ENCODE results near the gene CCDC112. TPM values are rescaled to one million over a fixed set of nuclear protein-coding genes. Genes with fewer than 3 reads are reported as not detected.

Gene CCDC112
- total RNA-seq, 4 donors from 2014 or later: 6.1 to 19.9 (median 11.9) TPM

GRCh38 chr5:115338851-115339250 lies 42.4 kb upstream of the CCDC112 start:
- ATAC-seq: no peak
- 73 to 85% methylated on average over 3 of the region's 3 CpGs for WGBS, 2 donors (ENCODE audit: low coverage in 1 of 2)

GRCh38 chr5:115337882-115338281 lies 41.4 kb upstream of the CCDC112 start:
- TF ChIP-seq CTCF (IDR thresholded peaks at IDR 0.05) (no peak), EP300 (IDR thresholded peaks at IDR 0.05) (no peak), POLR2AphosphoS5 (IDR thresholded peaks at IDR 0.05) (no peak), POLR2A (IDR thresholded peaks at IDR 0.05) (no peak)
- WGBS, 2 donors (ENCODE audit: low coverage in 1 of 2): 86 to 88% methylated on average over 1 of the region's 1 CpG
- no peak overlapping the region for H3K4me3 ChIP-seq

More at GRCh38 chr5:115338851-115339250, 42.4 kb upstream of the CCDC112 start:
- Histone ChIP-seq H3K4me1 (no peaks in the 10 kb centered on the region), H3K4me3 (no peak overlapping the region), H3K27ac (no peak overlapping the region), H3K36me3 (no peaks in the 10 kb centered on the region), H3K9me3 (no peaks in the 10 kb centered on the region), H3K27me3 (no peaks in the 10 kb centered on the region)
- no peak for TF ChIP-seq POLR2A (IDR thresholded peaks at IDR 0.05)
- no peak for TF ChIP-seq EP300 (IDR thresholded peaks at IDR 0.05)
- TF ChIP-seq CTCF (IDR thresholded peaks at IDR 0.05): no peak
- TF ChIP-seq POLR2AphosphoS5 (IDR thresholded peaks at IDR 0.05): no peak

GRCh38 chr5:115336964-115337363 lies 40.5 kb upstream of the CCDC112 start:
- H3K4me1 ChIP-seq: no peaks in the 10 kb centered on the region
- WGBS, 2 donors (ENCODE audit: low coverage in 1 of 2): 83 to 89% methylated on average over 1 of the region's 1 CpG
- no peak for ATAC-seq

More at GRCh38 chr5:115337882-115338281, 41.4 kb upstream of the CCDC112 start:
- ATAC-seq: no peak
- Histone ChIP-seq H3K4me1 (no peaks in the 10 kb centered on the region), H3K9me3 (no peaks in the 10 kb centered on the region), H3K36me3 (no peaks in the 10 kb centered on the region), H3K27me3 (no peaks in the 10 kb centered on the region), H3K27ac (no peak overlapping the region)

GRCh38 chr5:115336201-115336720 lies 39.8 kb upstream of the CCDC112 start:
- H3K27ac ChIP-seq: no peak overlapping the region
- TF ChIP-seq POLR2A (IDR thresholded peaks at IDR 0.05) (no peak), EP300 (IDR thresholded peaks at IDR 0.05) (no peak), POLR2AphosphoS5 (IDR thresholded peaks at IDR 0.05) (no peak), CTCF (IDR thresholded peaks at IDR 0.05) (no peak)
- no peak overlapping the region for H3K4me3 ChIP-seq
- no peaks in the 10 kb centered on the region for H3K36me3 ChIP-seq
- H3K27me3 ChIP-seq: no peaks in the 10 kb centered on the region
- H3K4me1 ChIP-seq: no peaks in the 10 kb centered on the region
- WGBS, 2 donors (ENCODE audit: low coverage in 1 of 2): 57 to 60% methylated on average over 1 of the region's 1 CpG
- H3K9me3 ChIP-seq: no peaks in the 10 kb centered on the region
- ATAC-seq: no peak

More at GRCh38 chr5:115336964-115337363, 40.5 kb upstream of the CCDC112 start:
- H3K27me3 ChIP-seq: no peaks in the 10 kb centered on the region
- H3K27ac ChIP-seq: no peak overlapping the region
- no peak for TF ChIP-seq EP300 (IDR thresholded peaks at IDR 0.05)
- TF ChIP-seq POLR2A (IDR thresholded peaks at IDR 0.05): no peak
- no peak for TF ChIP-seq CTCF (IDR thresholded peaks at IDR 0.05)
- no peak for TF ChIP-seq POLR2AphosphoS5 (IDR thresholded peaks at IDR 0.05)
- H3K36me3 ChIP-seq: no peaks in the 10 kb centered on the region
- H3K9me3 ChIP-seq: no peaks in the 10 kb centered on the region
- H3K4me3 ChIP-seq: no peak overlapping the region

GRCh38 chr5:115335301-115335700 lies 38.8 kb upstream of the CCDC112 start:
- Histone ChIP-seq H3K4me3 (no peak overlapping the region), H3K36me3 (no peaks in the 10 kb centered on the region), H3K27me3 (no peaks in the 10 kb centered on the region), H3K27ac (no peak overlapping the region), H3K4me1 (no peaks in the 10 kb centered on the region), H3K9me3 (no peaks in the 10 kb centered on the region)
- ATAC-seq: no peak
- no peak for TF ChIP-seq POLR2AphosphoS5 (IDR thresholded peaks at IDR 0.05)
- no peak for TF ChIP-seq EP300 (IDR thresholded peaks at IDR 0.05)
- TF ChIP-seq CTCF (IDR thresholded peaks at IDR 0.05): no peak
- TF ChIP-seq POLR2A (IDR thresholded peaks at IDR 0.05): no peak
- whole genome bisulfite sequencing, 2 donors (ENCODE audit: low coverage in 1 of 2): 100% methylated on average over 1 of the region's 2 CpGs; no CpG with 5 or more reads in 1 of the 2 donors

All from gastroesophageal sphincter (tissue), 4 donors.